Neuron (in vitro differentiated cells): ENCODE results near the gene TRERF1.
A peak's percentile ranks its signal among the peaks of the same experiment; 100 is the strongest.

Experiments
- H2AFZ ChIP-seq: one replicate; pipeline ENCODE4 v1.6.1; 2013; ENCODE audit warnings: low read depth, mild to moderate bottlenecking, inconsistent platforms, low read length, moderate library complexity
- H3K27me3 ChIP-seq: one replicate; pipeline ENCODE4 v1.6.1; 2013; ENCODE audit warnings: low read length; ENCODE audit not compliant: insufficient read depth
- H3K36me3 ChIP-seq: one replicate; pipeline ENCODE4 v1.6.1; 2013; ENCODE audit warnings: low read length; ENCODE audit not compliant: insufficient read depth
- H3K4me1 ChIP-seq: one replicate; pipeline ENCODE4 v1.6.1; 2013; ENCODE audit warnings: low read length; ENCODE audit not compliant: insufficient read depth
- H3K4me3 ChIP-seq: 2 replicates; pipeline ENCODE4 v1.5.1; 2013; ENCODE audit warnings: mild to moderate bottlenecking, low read length, moderate library complexity
- H3K9me3 ChIP-seq: one replicate; pipeline ENCODE4 v1.6.1; 2013; ENCODE audit warnings: low read length

TRERF1 gene

GRCh38 chr6:42443312-42444060 lies 8.2 kb downstream of the TRERF1 start:
- no peak overlapping the region for H3K4me3 ChIP-seq
- no peak overlapping the region for H2AFZ ChIP-seq
- peaks cover 51% of the 10 kb centered on the region for H3K4me1 ChIP-seq
- H3K27me3 ChIP-seq = no peaks in the 10 kb centered on the region
- H3K36me3 ChIP-seq = no peaks in the 10 kb centered on the region
- peaks cover 2% of the 10 kb centered on the region for H3K9me3 ChIP-seq

GRCh38 chr6:42441697-42442081 lies 10.0 kb downstream of the TRERF1 start:
- Histone ChIP-seq H3K4me3 (peak overlapping the region; percentile 45), H3K27me3 (no peaks in the 10 kb centered on the region), H3K9me3 (no peaks in the 10 kb centered on the region), H2AFZ (peak overlapping the region; percentile 44), H3K4me1 (peaks cover 45% of the 10 kb centered on the region), H3K36me3 (no peaks in the 10 kb centered on the region)

GRCh38 chr6:42440778-42441696 lies 10.7 kb downstream of the TRERF1 start:
- Histone ChIP-seq H3K36me3 (no peaks in the 10 kb centered on the region), H3K27me3 (no peaks in the 10 kb centered on the region), H3K4me1 (peaks cover 45% of the 10 kb centered on the region), H3K4me3 (peak overlapping the region; percentile 45), H3K9me3 (no peaks in the 10 kb centered on the region), H2AFZ (peak overlapping the region; percentile 44)

- peaks cover 45% of the 10 kb centered on the region for H3K4me1 ChIP-seq
- H2AFZ ChIP-seq = no peak overlapping the region
- H3K4me3 ChIP-seq = no peak overlapping the region
- no peaks in the 10 kb centered on the region for H3K27me3 ChIP-seq
- H3K36me3 ChIP-seq = no peaks in the 10 kb centered on the region
- H3K9me3 ChIP-seq = peaks cover 3% of the 10 kb centered on the region
These were observed 11.7 kb downstream of the TRERF1 start for GRCh38 chr6:42440027-42440426.

GRCh38 chr6:42436825-42437224 lies 14.9 kb downstream of the TRERF1 start:
- Histone ChIP-seq H2AFZ (no peak overlapping the region), H3K36me3 (peaks cover 2% of the 10 kb centered on the region), H3K4me1 (peaks cover 24% of the 10 kb centered on the region)

GRCh38 chr6:42434237-42434636 lies 17.5 kb downstream of the TRERF1 start:
- no peaks in the 10 kb centered on the region for H3K27me3 ChIP-seq
- no peak overlapping the region for H3K4me3 ChIP-seq
- no peak overlapping the region for H2AFZ ChIP-seq
- no peaks in the 10 kb centered on the region for H3K4me1 ChIP-seq
- peaks cover 2% of the 10 kb centered on the region for H3K36me3 ChIP-seq
- peaks cover 19% of the 10 kb centered on the region for H3K9me3 ChIP-seq

More at GRCh38 chr6:42436825-42437224, 14.9 kb downstream of the TRERF1 start:
- Histone ChIP-seq H3K27me3 (no peaks in the 10 kb centered on the region), H3K4me3 (no peak overlapping the region), H3K9me3 (peaks cover 19% of the 10 kb centered on the region)

- Histone ChIP-seq H3K4me1 (peaks cover 7% of the 10 kb centered on the region), H3K4me3 (no peak overlapping the region), H3K36me3 (peaks cover 2% of the 10 kb centered on the region), H3K9me3 (peaks cover 19% of the 10 kb centered on the region), H3K27me3 (no peaks in the 10 kb centered on the region), H2AFZ (no peak overlapping the region)
These were observed 18.3 kb downstream of the TRERF1 start for GRCh38 chr6:42433409-42433808.

GRCh38 chr6:42431877-42432276 lies 19.8 kb downstream of the TRERF1 start:
- peaks cover 12% of the 10 kb centered on the region for H3K4me1 ChIP-seq
- no peaks in the 10 kb centered on the region for H3K27me3 ChIP-seq
- H3K9me3 ChIP-seq = peaks cover 19% of the 10 kb centered on the region
- no peak overlapping the region for H3K4me3 ChIP-seq
- peaks cover 2% of the 10 kb centered on the region for H3K36me3 ChIP-seq
- no peak overlapping the region for H2AFZ ChIP-seq

GRCh38 chr6:42431356-42431755 lies 20.4 kb downstream of the TRERF1 start:
- peaks cover 2% of the 10 kb centered on the region for H3K36me3 ChIP-seq
- H3K4me3 ChIP-seq = no peak overlapping the region
- no peaks in the 10 kb centered on the region for H3K27me3 ChIP-seq
- H3K9me3 ChIP-seq = peaks cover 19% of the 10 kb centered on the region
- peaks cover 12% of the 10 kb centered on the region for H3K4me1 ChIP-seq
- no peak overlapping the region for H2AFZ ChIP-seq

GRCh38 chr6:42429836-42430235 lies 21.9 kb downstream of the TRERF1 start:
- peaks cover 12% of the 10 kb centered on the region for H3K4me1 ChIP-seq
- H3K9me3 ChIP-seq = peaks cover 16% of the 10 kb centered on the region
- no peaks in the 10 kb centered on the region for H3K27me3 ChIP-seq
- no peak overlapping the region for H3K4me3 ChIP-seq
- peaks cover 2% of the 10 kb centered on the region for H3K36me3 ChIP-seq
- H2AFZ ChIP-seq = no peak overlapping the region

GRCh38 chr6:42429042-42429585 lies 22.6 kb downstream of the TRERF1 start:
- peaks cover 11% of the 10 kb centered on the region for H3K9me3 ChIP-seq
- no peak overlapping the region for H3K4me3 ChIP-seq
- no peaks in the 10 kb centered on the region for H3K27me3 ChIP-seq
- no peak overlapping the region for H2AFZ ChIP-seq
- peaks cover 12% of the 10 kb centered on the region for H3K4me1 ChIP-seq
- H3K36me3 ChIP-seq = peaks cover 2% of the 10 kb centered on the region

GRCh38 chr6:42428326-42429041 lies 23.2 kb downstream of the TRERF1 start:
- Histone ChIP-seq H2AFZ (no peak overlapping the region), H3K4me3 (no peak overlapping the region), H3K27me3 (no peaks in the 10 kb centered on the region), H3K9me3 (peaks cover 5% of the 10 kb centered on the region), H3K36me3 (peaks cover 2% of the 10 kb centered on the region), H3K4me1 (peaks cover 12% of the 10 kb centered on the region)
